Keratinocyte (primary cell): ENCODE results near the gene CCDC60. TPM values are rescaled to one million over a fixed set of nuclear protein-coding genes. Genes with fewer than 3 reads are reported as not detected.

ENCODE experiments used
- DNase-seq: peaks from one replicate; pipeline ENCODE4 v3.0.0-alpha.2; 2011; ENCODE audit warnings: low read depth, missing footprints, low spot score
- FAIRE-seq: peaks from 2 replicates; lab custom pipeline; 2011; peaks lifted over from hg19 to GRCh38; lab: Jason Lieb, UNC
- H2AFZ ChIP-seq: 2 replicates; pipeline ENCODE4 v1.6.0; 2012; ENCODE audit warnings: low read length, control low read depth, inconsistent platforms; ENCODE audit not compliant: control insufficient read depth
- H3K27ac ChIP-seq: 2 replicates; pipeline ENCODE4 v1.5.1; 2011; ENCODE audit warnings: low read length; ENCODE audit not compliant: control insufficient read depth, insufficient read depth
- H3K27me3 ChIP-seq: 3 replicates; pipeline ENCODE4 v1.6.0; 2011; ENCODE audit warnings: low read length; ENCODE audit not compliant: control insufficient read depth, insufficient read depth; ENCODE audit errors: extremely low read depth
- H3K36me3 ChIP-seq, 2 experiments: 2 replicates in 1 of 2; 3 replicates in 1 of 2; pipeline ENCODE4 v1.5.1; 2011; ENCODE audit warnings: low read length in 2 of 2, mild to moderate bottlenecking in 1 of 2; ENCODE audit not compliant: control insufficient read depth in 2 of 2, insufficient read depth in 2 of 2; ENCODE audit errors: extremely low read depth in 1 of 2
- H3K4me1 ChIP-seq: 3 replicates; pipeline ENCODE4 v1.5.1; 2011; ENCODE audit warnings: low read length; ENCODE audit not compliant: control insufficient read depth, insufficient read depth; ENCODE audit errors: extremely low read depth
- H3K4me2 ChIP-seq: 3 replicates; pipeline ENCODE4 v1.6.0; 2011; ENCODE audit warnings: low read depth, low read length; ENCODE audit not compliant: control insufficient read depth, insufficient read depth; ENCODE audit errors: extremely low read depth
- H3K4me3 ChIP-seq, 3 experiments: fragments of 200-600 bp in 1 of 3; sonication (generic) in 1 of 3; 2 replicates in 2 of 3; 3 replicates in 1 of 3; pipeline ENCODE4 v1.5.1; 2011 to 2016; ENCODE audit warnings: low read length in 3 of 3, mild to moderate bottlenecking in 3 of 3, control low read depth in 2 of 3, inconsistent platforms in 1 of 3, low read depth in 1 of 3, mixed read lengths in 1 of 3, mixed run types in 1 of 3, moderate library complexity in 1 of 3; ENCODE audit not compliant: control insufficient read depth in 2 of 3, insufficient read depth in 2 of 3; ENCODE audit errors: extremely low read depth in 1 of 3
- H3K79me2 ChIP-seq: 2 replicates; pipeline ENCODE4 v1.6.0; 2012; ENCODE audit warnings: low read length; ENCODE audit not compliant: control insufficient read depth, insufficient read depth
- H3K9ac ChIP-seq: 3 replicates; pipeline ENCODE4 v1.6.0; 2011; ENCODE audit warnings: low read length; ENCODE audit not compliant: control insufficient read depth, insufficient read depth; ENCODE audit errors: extremely low read depth
- H3K9me1 ChIP-seq: 3 replicates; pipeline ENCODE4 v1.6.0; 2011; ENCODE audit warnings: low read length; ENCODE audit not compliant: control insufficient read depth, insufficient read depth; ENCODE audit errors: extremely low read depth
- H3K9me3 ChIP-seq: 2 replicates; pipeline ENCODE4 v1.5.1; 2012; ENCODE audit warnings: low read depth, low read length; ENCODE audit not compliant: control insufficient read depth
- H4K20me1 ChIP-seq: 3 replicates; pipeline ENCODE4 v1.6.0; 2011; ENCODE audit warnings: low read length; ENCODE audit not compliant: control insufficient read depth, insufficient read depth; ENCODE audit errors: extremely low read depth
- EZH2 ChIP-seq: IDR thresholded peaks from one replicate; pipeline ENCODE4 v1.6.1; 2012; ENCODE audit warnings: inconsistent platforms, mild to moderate bottlenecking, low read length, moderate library complexity
- dilution Hi-C: fragments of 300-500 bp; cut with MboI; formaldehyde crosslinking; loops from one replicate; pipeline ENCODE4 v1.7.0; 2020; ENCODE audit warnings: low sequenced_read_pairs; ENCODE audit not compliant: extremely low pct_ligation_motif_present
- polyA plus RNA-seq, 5 experiments: library from polyadenylated mRNA; depleted of rRNA in 3 of 5; stranded (reverse) in 3 of 5; stranded (forward) in 1 of 5; unstranded in 1 of 5; fragments of >200 nt; gene quantifications; 1 replicate in 1 of 5; 2 replicates in 3 of 5; 3 replicates in 1 of 5; pipeline versions ENCODE4 v1.2.1 to v1.2.3, GENCODE V29; 2011 to 2012; ENCODE audit warnings: missing spikeins in 2 of 5, low read depth in 1 of 5, low replicate concordance in 1 of 5
- TF ChIP-seq, protein P1 (sequence below), 3 experiments: IDR thresholded peaks in 1 of 3; conservative IDR thresholded peaks in 1 of 3; optimal IDR thresholded peaks in 1 of 3; 2 replicates in 2 of 3; 3 replicates in 1 of 3; pipeline versions ENCODE3 to v1.5.1; 2011; ENCODE audit warnings: low read length in 3 of 3, mild to moderate bottlenecking in 3 of 3, moderate library complexity in 2 of 3, control low read depth in 1 of 3, inconsistent platforms in 1 of 3; ENCODE audit not compliant: insufficient read depth in 2 of 3; ENCODE audit errors: extremely low read depth in 1 of 3

CCDC60 gene
- polyA plus RNA-seq, 1 donor (not counting 4 experiments of a cell fraction or from before 2014, with no cell fraction given): 0.09 TPM

DNA sequence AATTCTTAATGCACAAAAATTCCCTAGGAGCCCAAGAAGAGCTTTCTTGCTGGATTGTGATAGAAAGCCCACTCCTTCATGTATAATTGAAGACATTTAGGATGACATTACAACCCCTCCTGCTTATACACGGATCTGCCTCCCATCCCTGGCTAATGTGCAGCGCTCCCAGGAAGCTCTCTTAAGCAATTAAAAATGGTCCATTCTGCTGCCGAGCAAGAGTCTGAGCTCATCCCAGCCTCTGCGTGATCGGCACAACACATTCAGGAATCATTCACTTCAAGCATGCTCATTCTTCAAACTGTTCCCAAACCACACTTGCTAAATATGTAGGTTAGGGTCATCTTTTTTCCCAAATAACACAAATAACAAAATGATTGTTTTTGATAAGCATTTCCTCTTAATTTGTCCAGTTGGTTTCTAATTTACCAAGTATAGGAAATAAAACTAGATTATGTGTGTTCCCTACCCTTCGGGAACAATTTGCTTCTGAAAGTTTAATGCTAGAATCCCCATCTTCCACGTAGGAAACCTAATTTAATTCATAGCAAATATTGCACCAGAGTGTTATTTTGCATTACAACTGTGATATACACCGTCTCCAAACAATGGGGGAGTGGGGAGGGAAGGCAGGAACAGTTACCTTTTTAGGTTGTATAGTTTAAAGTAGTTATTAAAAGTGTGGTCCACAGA lies 241.7 kb downstream of the CCDC60 start:
- no peak overlapping the region for H2AFZ ChIP-seq
- no peak for DNase-seq
- no peaks in the 10 kb centered on the region for H3K27me3 ChIP-seq
- H3K4me2 ChIP-seq: no peak overlapping the region
- no peaks in the 10 kb centered on the region for H3K9me3 ChIP-seq
- no peak overlapping the region for H3K4me3 ChIP-seq
- TF ChIP-seq EZH2: no peak
- TF ChIP-seq, protein P1, sequence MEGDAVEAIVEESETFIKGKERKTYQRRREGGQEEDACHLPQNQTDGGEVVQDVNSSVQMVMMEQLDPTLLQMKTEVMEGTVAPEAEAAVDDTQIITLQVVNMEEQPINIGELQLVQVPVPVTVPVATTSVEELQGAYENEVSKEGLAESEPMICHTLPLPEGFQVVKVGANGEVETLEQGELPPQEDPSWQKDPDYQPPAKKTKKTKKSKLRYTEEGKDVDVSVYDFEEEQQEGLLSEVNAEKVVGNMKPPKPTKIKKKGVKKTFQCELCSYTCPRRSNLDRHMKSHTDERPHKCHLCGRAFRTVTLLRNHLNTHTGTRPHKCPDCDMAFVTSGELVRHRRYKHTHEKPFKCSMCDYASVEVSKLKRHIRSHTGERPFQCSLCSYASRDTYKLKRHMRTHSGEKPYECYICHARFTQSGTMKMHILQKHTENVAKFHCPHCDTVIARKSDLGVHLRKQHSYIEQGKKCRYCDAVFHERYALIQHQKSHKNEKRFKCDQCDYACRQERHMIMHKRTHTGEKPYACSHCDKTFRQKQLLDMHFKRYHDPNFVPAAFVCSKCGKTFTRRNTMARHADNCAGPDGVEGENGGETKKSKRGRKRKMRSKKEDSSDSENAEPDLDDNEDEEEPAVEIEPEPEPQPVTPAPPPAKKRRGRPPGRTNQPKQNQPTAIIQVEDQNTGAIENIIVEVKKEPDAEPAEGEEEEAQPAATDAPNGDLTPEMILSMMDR (optimal IDR thresholded peaks at IDR 0.05 in 1 of 3, IDR thresholded peaks at IDR 0.05 in 1 of 3, conservative IDR thresholded peaks at IDR 0.05 in 1 of 3; ENCODE audit: extremely low read depth in 1 of 3, insufficient read depth in 2 of 3, low read length in 3 of 3): no peak
- no peaks in the 10 kb centered on the region for H3K36me3 ChIP-seq
- H4K20me1 ChIP-seq: no peaks in the 10 kb centered on the region
- H3K4me1 ChIP-seq: no peaks in the 10 kb centered on the region
- H3K27ac ChIP-seq: no peak overlapping the region
- no peaks in the 10 kb centered on the region for H3K9me1 ChIP-seq
- H3K79me2 ChIP-seq: no peaks in the 10 kb centered on the region
- FAIRE-seq: no peak
- no peak overlapping the region for H3K9ac ChIP-seq
- dilution Hi-C loops: no loop called here

DNA sequence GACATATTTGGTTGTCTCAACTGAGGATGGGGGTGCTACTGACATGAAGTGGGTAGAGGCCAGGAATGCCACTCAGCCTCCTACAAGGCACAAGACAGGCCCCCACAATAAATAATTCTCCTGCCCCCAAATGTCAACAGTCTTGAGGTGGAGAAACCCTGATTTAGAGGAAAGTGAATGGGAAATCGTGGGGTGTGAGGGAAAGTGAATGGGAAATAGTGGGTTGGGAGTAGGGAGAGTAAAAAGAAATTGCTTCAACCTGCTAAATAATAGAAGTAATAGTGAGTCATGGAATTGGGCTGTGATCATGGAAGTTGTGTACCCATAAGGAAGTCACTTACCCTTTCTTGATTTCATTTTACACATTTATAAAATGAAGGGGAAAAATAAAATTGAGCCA lies 242.4 kb downstream of the CCDC60 start:
- no peaks in the 10 kb centered on the region for H3K79me2 ChIP-seq
- no peaks in the 10 kb centered on the region for H3K27me3 ChIP-seq
- TF ChIP-seq EZH2: no peak
- TF ChIP-seq, protein P1 (optimal IDR thresholded peaks at IDR 0.05 in 1 of 3, IDR thresholded peaks at IDR 0.05 in 1 of 3, conservative IDR thresholded peaks at IDR 0.05 in 1 of 3; ENCODE audit: extremely low read depth in 1 of 3, insufficient read depth in 2 of 3, low read length in 3 of 3): no peak
- H3K9me3 ChIP-seq: no peaks in the 10 kb centered on the region
- FAIRE-seq (no peak), DNase-seq (no peak)
- no peaks in the 10 kb centered on the region for H3K4me1 ChIP-seq
- dilution Hi-C loops: no loop called here
- H3K27ac ChIP-seq: no peak overlapping the region
- H3K36me3 ChIP-seq: no peaks in the 10 kb centered on the region
- H3K4me2 ChIP-seq: no peak overlapping the region
- no peak overlapping the region for H2AFZ ChIP-seq
- no peaks in the 10 kb centered on the region for H4K20me1 ChIP-seq
- H3K9me1 ChIP-seq: no peaks in the 10 kb centered on the region
- no peak overlapping the region for H3K9ac ChIP-seq
- no peak overlapping the region for H3K4me3 ChIP-seq
